ENCODE results near the gene MDGA2. TPM values are rescaled to one million over a fixed set of nuclear protein-coding genes. Genes with fewer than 3 reads are reported as not detected.

The MDGA2 gene
- total RNA-seq, 2 donors from 2014 or later: 0.82 to 8.8 TPM

DNA sequence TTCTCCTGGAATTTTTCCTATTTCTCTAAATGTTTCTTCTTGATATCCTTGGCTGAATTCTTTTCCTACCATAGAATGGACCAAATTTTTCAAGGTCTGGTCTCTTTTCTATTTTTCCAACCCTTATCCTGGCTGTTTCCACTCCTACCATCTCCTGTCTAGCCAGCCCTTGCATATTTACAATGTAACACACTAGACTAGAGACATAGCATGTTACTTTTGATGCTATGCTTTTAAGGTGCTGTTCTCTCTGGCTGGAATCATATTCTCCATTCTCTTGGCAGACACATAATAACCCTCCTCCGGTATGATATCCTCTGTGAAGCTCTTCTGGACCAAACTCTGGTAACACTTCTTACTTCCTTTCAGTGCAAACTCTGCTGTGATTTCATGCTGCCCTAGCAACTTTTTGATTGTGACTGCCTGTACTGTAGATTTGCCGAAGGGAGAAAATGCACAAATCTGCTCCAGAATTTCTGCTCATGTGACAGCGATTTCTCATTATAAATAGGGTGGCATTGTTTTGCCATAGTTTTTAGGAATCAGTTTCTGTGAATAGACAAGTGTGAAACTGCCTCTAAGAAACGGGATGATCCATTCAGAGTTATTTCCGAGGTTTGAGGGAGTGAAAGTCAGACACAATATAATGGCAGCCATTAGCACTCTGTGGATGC is 284.4 kb downstream of the MDGA2 start:
- Mint-ChIP-seq H3K4me1 (peaks cover 7% of the 10 kb centered on the region), H3K27ac (no peak overlapping the region), H3K4me3 (no peak overlapping the region), H3K27me3 (ENCODE audit: insufficient read depth) (peaks cover 5% of the 10 kb centered on the region), H3K9me3 (no peaks in the 10 kb centered on the region), H3K36me3 (ENCODE audit: low read depth) (no peaks in the 10 kb centered on the region)
- H3K27ac ChIP-seq (ENCODE audit: low read depth, low read length): no peak overlapping the region
- H3K4me1 ChIP-seq (ENCODE audit: control insufficient read depth, insufficient read depth, low read length): no peaks in the 10 kb centered on the region
- TF ChIP-seq, protein P1, sequence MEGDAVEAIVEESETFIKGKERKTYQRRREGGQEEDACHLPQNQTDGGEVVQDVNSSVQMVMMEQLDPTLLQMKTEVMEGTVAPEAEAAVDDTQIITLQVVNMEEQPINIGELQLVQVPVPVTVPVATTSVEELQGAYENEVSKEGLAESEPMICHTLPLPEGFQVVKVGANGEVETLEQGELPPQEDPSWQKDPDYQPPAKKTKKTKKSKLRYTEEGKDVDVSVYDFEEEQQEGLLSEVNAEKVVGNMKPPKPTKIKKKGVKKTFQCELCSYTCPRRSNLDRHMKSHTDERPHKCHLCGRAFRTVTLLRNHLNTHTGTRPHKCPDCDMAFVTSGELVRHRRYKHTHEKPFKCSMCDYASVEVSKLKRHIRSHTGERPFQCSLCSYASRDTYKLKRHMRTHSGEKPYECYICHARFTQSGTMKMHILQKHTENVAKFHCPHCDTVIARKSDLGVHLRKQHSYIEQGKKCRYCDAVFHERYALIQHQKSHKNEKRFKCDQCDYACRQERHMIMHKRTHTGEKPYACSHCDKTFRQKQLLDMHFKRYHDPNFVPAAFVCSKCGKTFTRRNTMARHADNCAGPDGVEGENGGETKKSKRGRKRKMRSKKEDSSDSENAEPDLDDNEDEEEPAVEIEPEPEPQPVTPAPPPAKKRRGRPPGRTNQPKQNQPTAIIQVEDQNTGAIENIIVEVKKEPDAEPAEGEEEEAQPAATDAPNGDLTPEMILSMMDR (conservative IDR thresholded peaks at IDR 0.05): no peak
- H3K36me3 ChIP-seq (ENCODE audit: control insufficient read depth, insufficient read depth, low read length): no peaks in the 10 kb centered on the region
- DNase-seq: no peak
- no peaks in the 10 kb centered on the region for H3K27me3 ChIP-seq (ENCODE audit: control insufficient read depth, insufficient read depth, low read length, poor library complexity, severe bottlenecking)
- H3K4me3 ChIP-seq (ENCODE audit: low read length): no peak overlapping the region
- 93 to 100% methylated on average over 3 to 5 of the region's 5 CpGs for WGBS, 2 experiments (ENCODE audit: insufficient coverage in 1 of 2, insufficient read length in 1 of 2)
- no peak overlapping the region for H3K9ac ChIP-seq (ENCODE audit: extremely low read depth, low read length, poor library complexity, severe bottlenecking)
- no peaks in the 10 kb centered on the region for H3K9me3 ChIP-seq (ENCODE audit: control insufficient read depth, low read length)

DNA sequence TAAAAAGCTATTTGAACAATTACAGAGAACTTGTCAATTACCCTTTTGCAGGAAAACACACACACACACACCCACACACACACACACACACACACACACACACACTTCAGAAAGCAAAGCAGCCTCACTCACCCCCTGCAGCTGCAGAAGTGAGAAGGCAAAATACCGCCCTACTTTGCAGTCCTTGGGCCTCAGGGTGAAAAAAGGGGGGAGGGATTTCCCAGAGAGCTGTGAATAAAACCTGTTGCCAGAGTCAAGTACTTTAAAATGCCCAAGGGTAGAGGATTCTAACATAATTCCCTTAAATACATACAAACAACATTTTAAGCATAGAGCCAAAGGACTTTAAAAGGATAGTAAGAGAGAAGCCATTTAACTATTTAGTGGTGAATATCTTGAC is 285.9 kb downstream of the MDGA2 start:
- Mint-ChIP-seq H3K27me3 (ENCODE audit: insufficient read depth) (peaks cover 5% of the 10 kb centered on the region), H3K4me3 (no peak overlapping the region), H3K27ac (peak overlapping the region; percentile 41), H3K4me1 (peaks cover 7% of the 10 kb centered on the region), H3K9me3 (no peaks in the 10 kb centered on the region), H3K36me3 (ENCODE audit: low read depth) (no peaks in the 10 kb centered on the region)
- TF ChIP-seq, protein P1 (conservative IDR thresholded peaks at IDR 0.05): no peak
- Histone ChIP-seq H3K4me3 (ENCODE audit: low read length) (no peak overlapping the region), H3K27ac (ENCODE audit: low read depth, low read length) (no peak overlapping the region), H3K36me3 (ENCODE audit: control insufficient read depth, insufficient read depth, low read length) (no peaks in the 10 kb centered on the region), H3K9ac (ENCODE audit: extremely low read depth, low read length, poor library complexity, severe bottlenecking) (no peak overlapping the region), H3K9me3 (ENCODE audit: control insufficient read depth, low read length) (no peaks in the 10 kb centered on the region), H3K27me3 (ENCODE audit: control insufficient read depth, insufficient read depth, low read length, poor library complexity, severe bottlenecking) (no peaks in the 10 kb centered on the region), H3K4me1 (ENCODE audit: control insufficient read depth, insufficient read depth, low read length) (no peaks in the 10 kb centered on the region)
- DNase-seq: peak; percentile 78
- WGBS, 2 experiments (ENCODE audit: insufficient coverage in 1 of 2, insufficient read length in 1 of 2): 18% methylated on average over 1 of the region's 1 CpG; no CpG with 5 or more reads in 1 of the 2 experiments

DNA sequence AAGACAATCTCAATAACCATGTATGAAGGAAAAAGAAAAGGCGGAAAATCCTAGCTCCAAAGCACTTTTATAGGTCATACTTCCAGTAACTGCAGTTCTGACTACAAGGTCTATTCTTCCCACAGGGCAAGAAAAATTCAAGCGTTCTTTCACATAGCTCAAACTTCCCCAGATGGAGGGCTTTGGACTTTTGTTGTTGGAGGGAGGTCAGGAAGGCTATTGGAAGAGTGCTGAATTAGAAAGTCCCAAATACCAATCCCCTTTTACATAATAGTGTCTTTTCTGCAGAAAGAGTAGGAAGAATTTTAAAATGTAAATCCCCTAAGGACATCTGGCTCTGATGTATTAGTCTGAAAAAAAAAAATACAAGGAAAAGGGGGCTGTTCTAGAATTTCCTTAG is 309.4 kb downstream of the MDGA2 start:
- Mint-ChIP-seq H3K27ac (no peak overlapping the region), H3K9me3 (no peaks in the 10 kb centered on the region), H3K36me3 (ENCODE audit: low read depth) (no peaks in the 10 kb centered on the region), H3K4me3 (no peak overlapping the region), H3K4me1 (no peaks in the 10 kb centered on the region), H3K27me3 (ENCODE audit: insufficient read depth) (no peaks in the 10 kb centered on the region)
- Histone ChIP-seq H3K9ac (ENCODE audit: extremely low read depth, low read length, poor library complexity, severe bottlenecking) (no peak overlapping the region), H3K9me3 (ENCODE audit: control insufficient read depth, low read length) (no peaks in the 10 kb centered on the region), H3K4me1 (ENCODE audit: control insufficient read depth, insufficient read depth, low read length) (no peaks in the 10 kb centered on the region), H3K27me3 (ENCODE audit: control insufficient read depth, insufficient read depth, low read length, poor library complexity, severe bottlenecking) (no peaks in the 10 kb centered on the region), H3K4me3 (ENCODE audit: low read length) (no peak overlapping the region), H3K36me3 (ENCODE audit: control insufficient read depth, insufficient read depth, low read length) (no peaks in the 10 kb centered on the region), H3K27ac (ENCODE audit: low read depth, low read length) (no peak overlapping the region)
- no peak for DNase-seq
- TF ChIP-seq, protein P1 (conservative IDR thresholded peaks at IDR 0.05): no peak
- WGBS, 2 experiments (ENCODE audit: insufficient coverage in 1 of 2, insufficient read length in 1 of 2): 86% methylated on average over 1 of the region's 2 CpGs; no CpG with 5 or more reads in 1 of the 2 experiments
